22Rv1 (cell line): Measurements from ENCODE around the gene BHLHE23.

Source experiments
- CTCF ChIP-seq: fragments of 450-650 bp; IDR thresholded peaks from 2 replicates; pipeline ENCODE4 v1.5.1; 2017; ENCODE audit warnings: mild to moderate bottlenecking
- ZFX ChIP-seq: fragments of 450-650 bp; IDR thresholded peaks from 2 replicates; pipeline ENCODE4 v1.6.1; 2017; ENCODE audit warnings: antibody characterized with exemption, borderline replicate concordance

DNA sequence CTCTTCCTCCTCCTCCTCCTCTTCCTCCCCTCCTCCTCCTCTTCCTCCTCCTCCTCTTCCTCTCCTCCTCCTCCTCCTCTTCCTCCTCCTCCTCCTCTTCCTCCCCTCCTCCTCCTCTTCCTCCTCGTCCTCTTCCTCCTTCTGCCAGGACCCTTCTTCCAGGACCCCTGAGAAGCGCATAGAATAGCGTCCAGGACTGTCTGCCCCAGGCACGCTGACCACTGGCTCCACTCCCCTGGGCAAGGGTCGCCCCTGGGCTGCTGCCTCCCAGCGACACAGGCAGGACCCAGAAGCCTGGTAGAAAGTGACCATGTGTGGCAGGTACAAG is 42.4 kb upstream of the BHLHE23 start:
- TF ChIP-seq CTCF (no peak), ZFX (no peak)
